Testis (tissue), 2 donors: ENCODE measurements around the gene ABHD12.

Experiments used
- POLR2A ChIP-seq: fragments of 450-650 bp; IDR thresholded peaks from one replicate; pipeline ENCODE4 v1.6.1; 2017; ENCODE audit warnings: antibody characterized with exemption, mild to moderate bottlenecking, moderate library complexity
- TF ChIP-seq, protein P1 (sequence below), 3 experiments: fragments of 450-650 bp in 2 of 3; fragments of 200-600 bp in 1 of 3; sonication (generic) in 1 of 3; IDR thresholded peaks; one replicate each; pipeline ENCODE4 v1.5.1; 2016 to 2019; ENCODE audit warnings: antibody characterized with exemption in 3 of 3, mild to moderate bottlenecking in 2 of 3, moderate library complexity in 1 of 3

DNA sequence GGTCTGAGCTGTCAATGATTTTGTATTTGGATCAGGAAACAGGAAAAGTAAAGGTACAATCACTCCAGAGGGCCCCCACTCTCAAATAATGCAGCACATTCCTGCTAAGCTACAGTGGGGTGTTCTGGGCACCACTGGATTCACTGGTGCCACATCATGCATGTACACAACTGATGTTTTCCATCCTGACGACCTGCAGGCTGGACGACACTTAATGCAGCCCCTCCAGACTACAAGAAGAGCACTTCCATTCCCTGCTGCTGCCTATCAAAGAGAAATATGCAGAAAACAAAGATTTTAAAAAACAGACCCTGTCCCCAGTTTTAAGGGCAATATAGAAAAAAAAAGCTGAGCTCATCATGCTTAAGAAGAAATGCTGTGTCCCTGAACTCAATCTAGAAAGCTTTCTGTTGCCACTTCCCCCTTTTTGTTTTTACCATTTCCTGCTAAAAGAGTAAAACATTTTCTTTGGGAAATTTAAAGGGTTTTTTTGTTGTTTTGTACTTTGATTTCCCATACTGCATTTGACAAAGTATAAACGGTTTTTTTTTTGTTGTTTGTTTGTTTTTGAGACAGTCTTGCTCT lies 35.5 kb downstream of the ABHD12 start:
- TF ChIP-seq, protein P1, sequence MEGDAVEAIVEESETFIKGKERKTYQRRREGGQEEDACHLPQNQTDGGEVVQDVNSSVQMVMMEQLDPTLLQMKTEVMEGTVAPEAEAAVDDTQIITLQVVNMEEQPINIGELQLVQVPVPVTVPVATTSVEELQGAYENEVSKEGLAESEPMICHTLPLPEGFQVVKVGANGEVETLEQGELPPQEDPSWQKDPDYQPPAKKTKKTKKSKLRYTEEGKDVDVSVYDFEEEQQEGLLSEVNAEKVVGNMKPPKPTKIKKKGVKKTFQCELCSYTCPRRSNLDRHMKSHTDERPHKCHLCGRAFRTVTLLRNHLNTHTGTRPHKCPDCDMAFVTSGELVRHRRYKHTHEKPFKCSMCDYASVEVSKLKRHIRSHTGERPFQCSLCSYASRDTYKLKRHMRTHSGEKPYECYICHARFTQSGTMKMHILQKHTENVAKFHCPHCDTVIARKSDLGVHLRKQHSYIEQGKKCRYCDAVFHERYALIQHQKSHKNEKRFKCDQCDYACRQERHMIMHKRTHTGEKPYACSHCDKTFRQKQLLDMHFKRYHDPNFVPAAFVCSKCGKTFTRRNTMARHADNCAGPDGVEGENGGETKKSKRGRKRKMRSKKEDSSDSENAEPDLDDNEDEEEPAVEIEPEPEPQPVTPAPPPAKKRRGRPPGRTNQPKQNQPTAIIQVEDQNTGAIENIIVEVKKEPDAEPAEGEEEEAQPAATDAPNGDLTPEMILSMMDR (IDR thresholded peaks at IDR 0.05), result no peak
- no peak for TF ChIP-seq POLR2A
